HG03520 (cell line): ENCODE results near the gene FARP1.

Experiments
- ATAC-seq: cut with Tn5 transposase; IDR thresholded peaks from one replicate; pipeline ENCODE4 v1.9.1; 2021; ENCODE audit warnings: mild to moderate bottlenecking, moderate library complexity; ENCODE audit not compliant: unreplicated experiment

FARP1 gene

GRCh38 chr13:98489446-98490194 is 346.7 kb downstream of the FARP1 start:
- no peak for ATAC-seq

- ATAC-seq, result no peak
Measured at GRCh38 chr13:98490195-98490836, 347.4 kb downstream of the FARP1 start.

DNA sequence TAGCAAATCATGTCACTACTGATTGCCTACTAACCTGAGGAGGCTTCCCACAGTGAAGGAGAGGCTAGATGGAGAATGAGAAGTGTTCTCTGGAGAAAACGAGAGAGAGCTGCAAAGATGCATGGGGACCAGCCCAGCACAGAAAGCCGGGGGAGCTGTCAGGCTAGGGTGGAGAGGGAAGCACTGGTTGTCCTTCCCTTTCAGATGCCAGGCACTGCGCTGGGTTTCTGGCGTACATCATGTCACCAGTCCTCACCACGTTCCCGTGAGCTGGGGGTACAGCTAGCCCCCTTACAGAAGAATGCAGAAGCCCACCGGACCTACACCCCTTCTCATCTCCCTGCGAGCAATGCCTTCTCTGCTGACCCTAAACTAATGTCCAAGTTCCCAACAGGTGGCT is 348.0 kb downstream of the FARP1 start:
- no peak for ATAC-seq

DNA sequence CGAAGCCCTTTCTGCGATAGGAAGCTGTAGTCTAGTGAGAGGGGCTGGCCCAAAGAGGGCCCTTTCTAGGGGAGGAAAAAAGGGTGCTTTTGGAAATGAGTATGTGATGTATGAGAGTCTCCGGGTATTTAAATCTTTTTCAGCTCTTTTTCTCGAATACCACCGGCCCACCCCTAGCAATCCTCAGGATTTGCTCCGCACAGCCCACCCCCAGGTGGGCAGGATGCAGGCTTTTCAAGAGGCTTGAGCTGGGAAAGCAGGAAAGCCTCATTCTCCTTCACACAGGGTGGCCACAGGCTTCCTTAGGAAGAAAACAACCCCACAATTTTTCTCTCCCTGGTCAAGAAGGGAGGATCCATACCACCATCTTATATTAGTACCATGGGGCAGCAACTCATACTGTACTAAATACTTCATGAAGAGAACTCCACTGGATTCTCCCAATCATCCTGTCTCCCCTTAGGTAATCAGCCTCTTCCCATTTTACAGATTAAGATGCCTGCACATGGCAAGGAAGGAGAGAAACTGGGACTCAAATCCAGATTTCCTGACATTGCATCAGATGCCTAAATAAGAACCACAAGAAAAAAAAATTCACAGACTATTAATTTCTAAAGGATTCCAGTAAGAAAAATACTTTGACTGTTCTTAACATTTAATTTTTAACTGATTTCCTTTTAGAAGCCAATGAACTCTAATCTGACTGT is 349.6 kb downstream of the FARP1 start:
- no peak for ATAC-seq

- ATAC-seq, result no peak
Measured at GRCh38 chr13:98493042-98493712, 350.3 kb downstream of the FARP1 start.

DNA sequence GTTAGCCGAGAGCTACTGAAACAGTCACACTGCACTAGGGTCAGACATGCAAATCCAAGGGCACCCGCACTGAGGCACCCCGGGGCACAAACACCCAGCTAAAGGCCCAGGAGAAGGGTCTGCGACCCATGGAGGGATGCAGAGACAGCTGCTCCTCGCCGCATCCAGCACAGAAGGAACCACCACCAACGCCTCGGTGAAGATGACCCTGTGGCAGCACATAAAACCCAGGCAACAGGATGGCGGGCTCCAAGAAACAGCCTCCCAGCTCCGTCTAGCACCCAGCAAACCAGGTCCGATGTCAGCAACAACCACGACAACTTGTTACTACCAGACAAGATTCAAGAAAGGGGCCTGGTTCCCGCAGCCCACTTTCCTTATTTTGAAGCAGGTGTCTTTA is 351.9 kb downstream of the FARP1 start:
- ATAC-seq, result no peak

DNA sequence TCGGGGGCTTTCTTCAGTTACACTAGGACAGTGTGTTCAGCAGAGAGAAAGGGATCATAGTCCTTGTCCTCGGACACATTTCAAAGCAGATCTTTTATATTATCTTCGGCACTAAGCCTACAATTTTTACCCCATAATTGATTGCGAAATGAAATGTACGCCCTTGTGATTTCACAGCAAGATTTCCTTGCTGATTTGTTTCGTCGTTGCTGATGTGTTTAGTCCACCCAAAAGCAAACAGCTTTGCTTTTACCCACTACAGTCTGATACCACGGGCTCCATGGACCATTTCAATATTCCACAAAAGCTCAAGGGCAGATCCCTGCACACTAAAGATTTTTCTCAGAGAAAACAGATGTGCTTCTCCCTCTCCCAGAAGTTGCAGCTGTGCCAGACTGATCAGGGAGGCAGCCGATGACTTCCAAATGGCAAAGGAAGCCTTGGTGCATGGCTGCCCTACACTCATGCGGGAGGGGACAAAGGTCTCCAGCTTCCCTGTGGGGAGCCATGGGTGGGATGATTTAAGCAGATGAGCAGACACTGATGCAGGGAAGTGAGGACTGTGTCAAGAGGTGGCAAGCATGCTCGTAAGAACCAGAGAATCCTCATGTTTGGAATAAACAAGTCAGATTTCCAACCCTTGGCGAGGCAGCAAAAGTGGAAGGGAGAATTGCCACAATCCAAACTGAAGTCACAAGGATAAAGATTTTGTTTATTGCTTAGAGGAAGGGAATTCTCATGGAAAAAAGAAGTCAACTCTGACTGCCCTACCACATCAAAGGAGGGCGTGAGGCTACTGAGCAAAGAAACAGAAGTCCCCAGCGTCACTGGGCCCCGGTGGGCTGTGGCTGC is 353.0 kb downstream of the FARP1 start:
- no peak for ATAC-seq

DNA sequence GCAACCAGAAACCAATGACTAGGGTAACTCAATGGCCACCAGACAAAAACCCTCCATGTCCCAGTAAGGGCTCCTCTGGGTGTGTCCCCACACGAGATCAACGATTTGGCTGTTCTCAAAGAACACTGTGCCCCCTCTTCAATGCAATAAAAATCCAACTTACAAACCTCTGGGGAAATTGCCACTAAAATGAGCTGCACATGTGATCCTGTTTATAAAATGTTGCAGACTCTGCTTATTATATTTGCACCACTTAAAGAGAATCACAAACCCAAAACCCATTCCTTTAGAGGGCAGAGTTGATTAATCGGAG is 353.5 kb downstream of the FARP1 start:
- no peak for ATAC-seq

DNA sequence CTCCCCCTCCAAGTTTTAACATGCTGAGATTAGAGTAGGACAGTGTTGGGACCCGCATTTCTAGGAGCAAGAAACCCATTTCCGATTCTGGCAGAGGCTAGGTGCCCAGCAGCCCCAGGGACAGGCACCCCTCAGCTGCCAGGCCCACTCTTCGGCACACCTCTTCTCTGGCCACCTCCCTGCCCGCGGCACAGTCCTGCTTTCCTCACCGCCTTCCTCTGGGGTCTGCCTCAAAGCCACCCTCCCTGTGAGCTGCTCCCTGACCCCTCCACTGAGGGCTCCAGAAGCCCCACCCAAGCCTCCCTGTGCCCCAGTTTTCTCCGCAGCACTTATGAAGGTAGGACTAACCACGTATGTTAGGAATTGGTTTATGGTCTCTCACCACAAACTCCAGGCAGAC is 354.1 kb downstream of the FARP1 start:
- ATAC-seq, result no peak

- ATAC-seq, result peak; percentile 67
Measured at GRCh38 chr13:98500963-98501421, 358.1 kb downstream of the FARP1 start.

- no peak for ATAC-seq
Measured at GRCh38 chr13:98503175-98504028, 360.5 kb downstream of the FARP1 start.

- no peak for ATAC-seq
Measured at GRCh38 chr13:98504029-98504351, 361.1 kb downstream of the FARP1 start.

DNA sequence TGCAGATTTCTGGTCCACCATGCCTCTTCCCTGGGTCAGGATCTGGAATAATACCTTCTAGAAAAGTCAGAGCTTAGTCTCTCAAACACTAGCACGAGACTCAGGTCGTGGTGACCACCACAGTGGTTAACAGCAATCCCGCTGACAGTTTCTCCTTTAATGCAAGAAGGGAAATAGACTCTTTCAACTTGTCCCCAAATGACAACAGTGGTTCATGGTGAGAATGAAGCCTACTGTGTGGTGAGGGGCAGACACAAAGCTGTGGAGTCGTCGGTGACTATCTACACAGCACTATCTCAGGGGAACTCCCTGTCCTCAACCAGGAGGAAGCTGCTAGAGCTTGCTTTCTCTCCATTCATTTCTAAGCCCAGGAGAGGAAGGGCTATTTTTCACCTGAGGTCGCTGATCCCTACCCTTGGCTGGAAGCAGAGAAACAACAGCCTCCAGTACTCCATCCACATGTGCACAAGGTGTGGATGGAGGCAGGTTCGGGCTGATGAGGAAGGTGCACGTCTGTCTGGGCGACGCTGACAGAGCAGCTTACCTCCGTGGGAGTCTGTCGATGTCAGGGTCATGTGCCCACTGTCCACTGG is 361.6 kb downstream of the FARP1 start:
- peak; percentile 45 for ATAC-seq
